Lung microvascular endothelial cell (primary cell): ENCODE results near the gene HTR3D. TPM values are rescaled to one million over a fixed set of nuclear protein-coding genes. Genes with fewer than 3 reads are reported as not detected.
A peak's percentile ranks its signal among the peaks of the same experiment; 100 is the strongest.
"Not testable (repeated sequence)": the region's sequence is repeated elsewhere in the genome, so short reads cannot be mapped to it uniquely, and the experiment has no call there.

ENCODE experiments used
- DNase-seq, 2 donors: peaks; one replicate each; pipeline versions ENCODE4 v3.0.0 to v3.0.0-alpha.2; 2010; ENCODE audit warnings: low read depth in 2 of 2
- total RNA-seq: library from RNA; depleted of rRNA; stranded (reverse); fragments of >200 nt; gene quantifications from 2 replicates; pipeline ENCODE4 v1.2.1, GENCODE V29; 2014

The HTR3D gene, protein sequence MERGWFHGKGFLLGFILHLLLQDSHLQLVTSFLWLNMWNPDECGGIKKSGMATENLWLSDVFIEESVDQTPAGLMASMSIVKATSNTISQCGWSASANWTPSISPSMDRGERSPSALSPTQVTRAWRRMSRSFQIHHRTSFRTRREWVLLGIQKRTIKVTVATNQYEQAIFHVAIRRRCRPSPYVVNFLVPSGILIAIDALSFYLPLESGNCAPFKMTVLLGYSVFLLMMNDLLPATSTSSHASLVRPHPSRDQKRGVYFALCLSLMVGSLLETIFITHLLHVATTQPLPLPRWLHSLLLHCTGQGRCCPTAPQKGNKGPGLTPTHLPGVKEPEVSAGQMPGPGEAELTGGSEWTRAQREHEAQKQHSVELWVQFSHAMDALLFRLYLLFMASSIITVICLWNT
- not detected in 2 replicates for total RNA-seq

DNA sequence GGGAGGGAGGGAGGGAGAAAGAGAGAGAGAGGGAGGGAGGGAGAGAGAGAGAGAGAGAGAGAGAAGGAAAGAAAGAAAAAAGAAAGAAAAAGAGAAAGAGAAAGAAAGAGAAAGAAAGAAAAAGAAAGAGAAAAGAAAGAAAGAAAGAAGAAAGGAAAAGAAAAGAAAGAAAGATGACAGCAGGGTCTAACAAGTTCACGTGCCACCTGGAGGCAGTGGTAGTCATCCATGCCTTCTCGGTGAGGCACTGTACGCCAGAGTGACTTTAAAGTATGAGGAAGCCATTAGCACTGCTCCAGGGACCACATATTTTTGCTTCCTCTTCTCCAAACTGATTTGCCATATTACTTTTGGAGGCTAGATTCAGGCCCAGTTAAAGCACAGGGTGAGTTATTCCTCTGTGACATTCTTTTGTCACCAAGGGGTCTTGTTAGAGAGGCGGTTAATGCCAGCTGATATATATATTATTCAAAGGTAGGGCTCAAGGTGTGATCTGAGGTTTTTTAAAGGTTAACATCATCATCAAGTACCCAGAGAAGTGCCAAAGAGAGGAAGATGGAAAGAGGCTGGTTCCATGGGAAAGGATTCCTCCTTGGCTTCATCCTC, at the start of gene HTR3D:
TSS of gene HTR3D (plus strand) at position 556 of the 606 bp plus-strand sequence. CDS start at position 556, 0 bp downstream.
- no peak for DNase-seq

DNA sequence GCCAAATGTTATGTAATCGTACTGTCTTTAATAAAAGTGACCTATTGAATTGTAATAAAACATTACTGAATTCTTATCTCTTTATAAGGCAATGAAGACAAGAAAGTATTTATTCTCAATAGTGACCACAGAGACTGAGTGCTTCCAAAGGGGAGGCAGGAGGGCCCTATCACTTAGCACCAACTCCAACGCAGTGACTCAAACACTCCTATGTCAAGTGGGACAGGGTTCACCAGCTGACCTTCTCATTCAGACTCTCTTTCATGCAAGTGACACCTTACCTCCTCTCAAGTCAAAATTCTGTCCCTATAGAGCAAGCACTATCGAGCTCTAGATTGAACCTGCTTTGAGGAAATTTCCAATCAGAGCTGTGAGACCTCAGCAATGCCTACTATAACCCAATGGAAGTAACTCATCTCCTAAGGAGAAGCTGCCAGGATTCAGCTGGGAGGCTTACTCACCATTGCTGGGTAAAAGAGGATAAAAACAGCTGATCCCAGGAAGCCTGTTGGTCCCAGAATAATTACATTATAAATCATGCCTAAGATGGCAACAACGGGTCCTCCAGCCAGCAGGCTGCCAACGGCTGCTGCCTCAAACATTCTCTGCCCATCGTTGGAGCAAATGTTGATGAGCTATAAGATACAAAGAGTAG, 49.4 kb upstream of the HTR3D start:
- no peak for DNase-seq

DNA sequence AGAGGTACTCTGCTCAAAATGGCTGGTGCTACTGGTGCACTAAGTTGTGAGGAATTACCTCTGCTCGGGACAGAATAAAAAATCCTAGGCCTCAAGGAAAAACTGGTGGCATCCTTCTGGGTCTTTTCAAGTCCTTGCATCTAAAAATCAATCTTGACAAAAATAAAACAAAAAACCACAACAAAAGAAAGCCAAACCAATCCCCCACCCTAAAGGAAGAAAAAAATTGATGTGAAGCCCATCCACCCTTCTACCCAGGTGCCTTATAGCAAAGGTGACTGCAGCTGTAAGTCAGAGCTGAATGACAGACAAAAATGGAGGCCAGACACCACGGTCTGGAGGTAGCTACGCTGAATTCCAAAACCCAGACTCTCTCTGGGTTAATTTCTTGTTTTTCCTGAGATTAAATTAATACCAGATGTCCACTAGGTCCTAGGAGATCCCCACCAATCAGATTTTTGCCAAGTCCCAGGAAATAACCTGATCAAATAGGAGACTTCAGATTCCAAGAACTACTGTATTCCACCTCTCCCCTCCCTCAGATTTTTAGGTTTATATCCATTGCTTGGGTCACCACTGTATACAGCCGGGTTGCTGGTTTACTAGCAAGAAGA, 47.3 kb upstream of the HTR3D start:
- no peak for DNase-seq

DNA sequence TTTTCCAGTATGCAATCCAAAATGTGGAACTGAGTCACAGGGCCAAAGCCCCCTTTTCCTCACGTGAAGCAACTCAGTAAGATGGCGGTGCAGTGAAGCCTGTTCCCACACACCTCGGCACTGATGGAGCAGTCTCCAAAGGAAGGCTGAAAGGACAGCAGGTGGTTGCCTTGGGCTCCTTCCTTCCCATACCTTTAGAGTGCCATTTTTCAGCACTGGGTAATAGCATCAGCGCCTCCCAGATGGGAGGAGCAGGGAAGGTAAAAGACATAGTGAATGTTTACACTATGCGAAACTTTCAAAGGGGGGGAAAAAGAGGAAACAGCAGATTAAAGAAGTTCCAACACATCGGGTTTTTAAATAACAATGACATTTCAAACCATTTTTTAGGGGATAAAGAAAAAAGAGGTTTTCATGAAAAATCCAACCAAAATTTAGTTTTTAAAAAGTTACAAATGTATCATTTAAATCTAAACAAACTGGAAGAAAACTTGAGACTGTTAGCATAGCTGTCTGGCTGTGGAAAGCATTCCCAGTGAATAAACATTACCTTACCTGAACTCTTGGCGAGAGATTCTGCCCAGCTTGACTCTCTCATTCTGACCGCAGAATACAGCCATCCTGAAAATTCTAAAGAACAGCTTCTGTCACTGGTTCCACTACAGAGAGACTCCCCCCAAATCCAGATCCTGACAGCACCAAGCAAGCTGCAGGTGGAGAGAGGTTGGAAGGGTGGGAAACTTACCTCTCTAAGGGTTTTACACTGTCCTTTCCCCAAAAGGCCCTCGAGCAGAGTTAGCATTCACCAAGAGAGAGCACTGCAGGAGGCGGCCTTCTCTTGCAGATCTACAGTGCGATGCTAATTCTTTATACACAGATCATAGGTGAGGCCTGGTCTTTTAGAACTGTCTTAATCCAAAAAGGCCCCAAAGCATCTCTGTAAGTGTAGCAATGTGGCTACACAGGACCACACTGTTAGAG, 46.5 kb upstream of the HTR3D start:
- no peak for DNase-seq

DNA sequence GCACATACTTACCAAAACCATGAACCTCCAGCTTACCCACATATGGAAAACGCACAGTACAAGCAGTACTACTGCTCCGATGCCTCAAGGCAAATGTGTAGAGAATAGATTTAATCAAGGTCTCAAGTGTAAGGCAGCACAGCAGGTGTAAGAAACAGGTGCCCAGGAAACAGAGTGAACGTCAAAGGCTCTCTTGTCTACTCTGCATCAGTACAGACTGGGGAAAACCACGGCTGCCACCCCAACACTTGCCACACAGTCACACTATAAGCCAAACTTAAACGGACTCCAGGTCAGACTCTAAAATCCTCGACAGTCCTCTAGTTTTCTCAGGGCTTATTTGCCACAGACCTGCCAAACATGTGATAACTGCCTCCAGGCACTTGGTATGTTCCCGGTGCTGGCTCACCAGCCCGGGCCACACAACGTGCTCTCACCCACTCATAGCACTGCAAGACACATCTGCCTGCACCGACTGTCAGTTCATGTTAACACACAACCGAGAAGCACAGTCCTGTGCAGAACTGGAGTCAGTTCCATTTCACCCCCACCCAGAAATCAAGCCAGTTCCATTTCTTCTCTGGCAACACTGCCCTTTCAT, 44.4 kb upstream of the HTR3D start:
- no peak for DNase-seq

DNA sequence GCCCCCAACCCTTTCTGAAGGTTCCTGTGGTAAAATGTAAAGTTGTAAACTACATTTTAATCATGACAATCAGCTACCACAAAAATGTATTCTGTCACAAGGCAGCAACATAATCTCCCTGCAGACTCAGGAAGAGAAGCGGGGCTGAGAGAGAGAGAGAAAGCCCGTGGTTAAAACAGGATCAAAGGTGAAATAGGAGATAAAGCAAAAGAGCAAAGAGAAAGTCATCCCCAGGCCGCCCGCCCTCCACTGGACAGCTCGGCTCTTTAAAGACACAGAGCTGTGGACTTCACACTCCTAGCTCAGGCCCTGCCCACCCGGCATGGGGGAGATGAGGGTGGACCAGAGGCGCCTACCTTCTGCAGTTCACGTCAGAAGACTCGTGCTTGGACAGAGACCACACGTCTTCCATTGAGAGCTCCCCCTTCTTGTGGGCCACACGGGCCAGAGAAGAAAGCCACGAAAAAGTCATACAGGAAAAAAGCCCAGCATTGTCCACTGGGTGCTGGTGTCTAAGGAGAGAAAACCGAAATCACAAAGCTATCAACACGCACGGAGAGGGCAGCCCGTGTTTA, 43.2 kb upstream of the HTR3D start:
- no peak for DNase-seq

DNA sequence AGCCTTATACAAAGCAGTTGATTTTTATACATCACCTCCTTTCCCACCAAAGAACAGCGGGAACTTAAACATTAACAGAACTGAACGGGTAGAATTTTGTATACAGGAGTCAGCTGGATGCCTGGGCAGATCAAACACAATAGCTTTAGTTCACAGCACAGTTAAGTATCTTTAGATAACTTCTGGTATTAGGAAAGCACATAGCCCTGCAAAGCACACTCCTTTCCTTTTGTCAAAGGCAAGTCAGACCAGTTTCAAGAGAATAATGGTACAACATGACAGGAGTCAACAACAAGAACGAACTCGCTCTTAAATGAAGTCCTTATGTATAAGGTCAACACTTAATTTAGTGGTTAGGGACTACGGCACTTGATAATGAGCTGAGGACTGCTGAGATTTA, 40.1 kb upstream of the HTR3D start:
- DNase-seq: no peak

DNA sequence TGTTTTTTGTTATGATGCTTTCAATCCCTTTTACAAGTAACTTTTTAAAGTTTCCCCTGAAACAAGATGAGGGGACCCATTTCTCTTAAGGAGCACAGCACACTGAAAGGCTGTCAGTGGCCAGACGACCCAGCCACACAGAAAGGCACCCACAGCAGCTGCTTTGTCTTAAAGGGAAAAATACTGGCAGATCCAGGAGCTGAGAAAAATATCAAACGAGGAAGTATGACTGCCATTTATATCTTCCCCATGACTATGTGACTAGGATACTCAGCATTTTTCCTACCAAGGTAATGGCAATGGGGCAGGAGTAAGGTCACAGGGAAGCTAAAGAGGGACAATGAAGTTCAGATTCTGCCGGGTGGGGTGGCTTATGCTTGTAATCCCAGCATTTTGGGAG, 29.8 kb upstream of the HTR3D start:
- DNase-seq: no peak

DNA sequence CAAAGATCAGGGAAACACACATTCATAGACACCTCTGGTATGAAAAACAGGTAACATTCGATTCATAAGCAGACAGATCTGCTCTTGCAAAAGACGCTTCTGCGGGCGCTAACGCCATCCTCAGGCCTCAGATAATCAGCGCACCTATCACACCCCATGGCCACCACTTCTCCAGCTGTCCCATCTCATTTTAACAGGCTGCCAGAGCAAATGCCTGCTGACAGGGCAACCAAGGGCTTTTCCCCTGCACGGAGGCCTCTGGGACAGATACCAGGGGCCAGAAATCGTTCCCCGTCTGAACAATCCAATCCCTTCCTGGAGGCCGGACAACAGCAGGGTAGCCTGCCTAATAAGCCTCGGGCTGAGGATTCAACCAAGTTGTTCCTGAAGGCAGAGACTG, 29.1 kb upstream of the HTR3D start:
- no peak for DNase-seq

DNA sequence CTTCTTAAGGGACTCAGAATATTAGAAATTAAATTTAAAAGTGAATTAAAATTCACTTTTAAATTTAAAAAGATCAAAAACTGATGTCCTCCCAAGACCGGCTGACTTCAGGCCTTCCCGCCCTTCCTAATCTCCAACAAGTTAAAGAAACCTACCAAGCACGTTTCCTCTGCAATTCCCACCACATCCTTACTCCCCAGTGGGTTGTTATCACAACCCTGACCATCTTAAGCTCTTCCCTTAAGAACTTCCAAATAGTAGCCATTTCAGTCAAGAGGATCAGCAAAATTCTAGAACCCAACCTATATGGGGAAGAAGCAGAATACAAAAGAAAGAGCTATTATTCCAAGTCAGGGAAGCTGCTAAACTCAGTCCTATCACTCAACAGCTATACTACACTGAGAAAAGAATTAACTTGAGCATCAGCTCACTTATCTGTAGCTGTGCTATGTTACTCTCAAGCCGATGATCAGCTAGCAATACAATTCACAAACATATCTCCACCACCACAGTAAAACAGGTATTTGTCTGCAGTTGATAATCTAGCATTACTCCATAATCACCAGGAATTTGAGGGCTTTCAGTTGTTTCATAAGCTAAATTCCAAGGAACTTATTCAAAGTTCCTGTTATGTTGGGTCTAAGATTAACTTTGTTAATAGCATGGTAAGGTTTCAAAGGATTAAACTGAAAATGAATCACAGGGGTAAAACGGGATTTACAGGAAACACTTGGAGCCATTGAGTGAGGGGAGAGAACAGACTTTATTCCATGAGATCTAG, 28.2 kb upstream of the HTR3D start:
- peak in 1 of 2 donors; percentile 56 for DNase-seq

DNA sequence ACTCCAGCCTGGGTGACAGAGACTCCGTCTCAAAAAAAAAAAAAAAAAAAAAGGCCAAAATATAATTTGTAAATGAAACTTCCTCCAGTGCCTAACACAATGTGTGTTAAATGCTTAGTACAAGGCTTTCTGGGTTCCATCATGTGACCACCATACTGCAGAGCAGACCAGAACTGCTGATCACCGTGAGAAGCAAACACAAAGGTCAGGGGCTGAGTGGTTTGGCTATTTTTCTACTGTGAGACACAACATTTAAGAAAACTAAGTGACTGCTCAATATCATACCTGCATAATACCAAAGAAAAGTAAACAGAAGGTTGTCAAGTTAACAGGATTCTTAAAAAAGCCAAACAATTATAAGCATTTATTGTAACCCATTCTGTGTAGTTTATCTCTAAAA, 27.1 kb upstream of the HTR3D start:
- no peak for DNase-seq

DNA sequence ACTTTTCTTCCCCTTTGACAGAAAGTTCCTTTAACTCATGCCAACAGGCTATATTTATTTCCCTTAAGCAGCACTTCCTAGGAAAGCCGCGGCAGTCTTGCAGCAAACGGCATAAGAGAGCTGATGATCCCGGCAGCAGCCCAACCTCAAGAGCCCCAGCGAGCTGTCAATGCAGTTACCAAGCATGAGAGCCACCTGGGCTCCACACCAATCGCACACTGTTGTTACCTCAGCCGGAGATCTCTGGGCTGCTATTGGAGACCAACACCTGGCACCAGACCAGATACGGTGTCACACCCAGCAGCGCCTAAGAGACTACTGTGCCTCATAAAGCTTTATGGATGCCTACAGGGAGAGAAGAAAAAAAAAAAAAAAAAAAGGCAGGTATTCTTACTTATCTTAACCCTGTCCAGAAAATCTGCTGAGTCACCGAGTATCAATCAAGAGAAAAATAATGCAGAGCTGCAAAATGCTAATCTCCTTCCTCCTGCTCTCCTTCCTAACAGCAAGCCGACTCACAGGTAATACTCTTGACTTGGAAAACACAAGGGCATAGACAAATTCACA, 25.5 kb upstream of the HTR3D start:
- peak; percentile 69 to 73 for DNase-seq

DNA sequence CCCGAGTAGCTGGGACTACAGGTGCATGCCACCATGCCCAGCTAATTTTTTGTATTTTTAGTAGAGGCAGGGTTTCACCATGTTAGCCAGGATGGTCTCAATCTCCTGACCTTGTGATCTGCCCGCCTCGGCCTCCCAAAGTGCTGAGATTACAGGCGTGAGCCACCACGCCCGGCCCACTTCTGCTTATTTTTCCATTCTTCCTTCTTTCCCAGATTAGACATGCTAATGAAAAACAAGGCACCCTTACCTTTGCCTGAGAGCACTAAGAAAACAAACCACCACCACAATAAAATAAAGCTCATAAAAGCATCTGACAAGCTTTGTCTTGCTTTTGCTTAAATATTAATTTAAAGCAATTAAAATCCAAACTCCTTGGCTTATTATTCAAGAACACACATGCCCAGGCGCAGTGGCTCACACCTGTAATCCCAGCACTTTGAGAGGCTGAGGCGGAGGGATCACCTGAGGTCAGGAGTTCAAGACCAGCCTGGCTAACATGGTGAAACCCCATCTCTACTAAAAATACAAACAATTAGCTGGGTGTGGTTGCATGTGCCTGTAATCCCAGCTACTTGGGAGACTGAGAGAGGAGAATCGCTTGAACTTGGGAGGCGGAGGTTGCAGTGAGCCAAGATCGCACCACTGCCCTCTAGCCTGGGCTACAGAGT, 24.3 kb upstream of the HTR3D start:
- DNase-seq: not testable (repeated sequence)

DNA sequence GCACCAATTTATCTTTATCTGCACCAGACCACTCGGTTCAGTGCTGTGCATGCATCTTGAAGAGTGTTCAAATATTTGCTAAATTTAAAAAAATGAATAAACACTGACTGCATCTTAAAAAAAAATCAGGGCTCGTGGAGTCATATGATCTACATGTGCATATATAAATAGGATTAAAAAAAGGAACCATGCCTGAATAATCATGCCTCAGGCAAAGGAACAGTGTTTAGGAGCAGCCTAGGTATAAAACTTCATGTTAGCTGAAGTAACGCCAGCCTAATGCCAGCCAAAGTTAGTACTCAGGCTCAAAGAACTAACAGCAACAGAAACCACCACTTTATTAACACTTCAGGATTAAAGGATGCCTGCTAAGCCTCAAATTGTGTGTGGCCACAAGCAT, 23.4 kb upstream of the HTR3D start:
- no peak for DNase-seq

DNA sequence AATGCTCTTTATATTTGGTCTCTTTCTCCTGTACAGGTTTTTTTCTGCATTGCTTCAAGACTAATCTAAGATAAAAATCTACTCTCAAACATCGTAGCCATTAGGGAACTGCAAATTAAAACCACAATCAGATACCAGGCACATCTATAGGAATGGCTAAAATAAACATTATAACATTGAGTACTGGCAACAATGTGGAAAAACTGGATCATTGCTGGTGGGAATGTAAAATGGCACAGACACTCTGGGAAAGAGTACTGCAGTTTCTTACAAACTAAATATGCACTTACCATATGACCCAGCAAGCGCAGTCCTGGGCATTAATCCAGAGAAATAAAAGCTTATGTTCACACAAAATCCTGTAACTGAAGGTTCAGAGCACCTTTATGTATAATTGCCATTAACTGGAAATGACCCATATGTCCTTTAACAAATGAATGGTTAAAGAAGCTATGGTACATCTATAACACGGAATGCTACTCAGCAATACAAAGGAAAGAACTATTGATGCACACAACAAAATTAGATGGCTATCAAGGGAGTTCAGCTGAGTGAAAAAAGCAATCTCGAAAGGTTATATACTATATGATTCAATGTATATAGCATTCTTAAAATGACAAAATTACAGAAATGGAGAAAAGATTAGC, 20.2 kb upstream of the HTR3D start:
- no peak for DNase-seq

DNA sequence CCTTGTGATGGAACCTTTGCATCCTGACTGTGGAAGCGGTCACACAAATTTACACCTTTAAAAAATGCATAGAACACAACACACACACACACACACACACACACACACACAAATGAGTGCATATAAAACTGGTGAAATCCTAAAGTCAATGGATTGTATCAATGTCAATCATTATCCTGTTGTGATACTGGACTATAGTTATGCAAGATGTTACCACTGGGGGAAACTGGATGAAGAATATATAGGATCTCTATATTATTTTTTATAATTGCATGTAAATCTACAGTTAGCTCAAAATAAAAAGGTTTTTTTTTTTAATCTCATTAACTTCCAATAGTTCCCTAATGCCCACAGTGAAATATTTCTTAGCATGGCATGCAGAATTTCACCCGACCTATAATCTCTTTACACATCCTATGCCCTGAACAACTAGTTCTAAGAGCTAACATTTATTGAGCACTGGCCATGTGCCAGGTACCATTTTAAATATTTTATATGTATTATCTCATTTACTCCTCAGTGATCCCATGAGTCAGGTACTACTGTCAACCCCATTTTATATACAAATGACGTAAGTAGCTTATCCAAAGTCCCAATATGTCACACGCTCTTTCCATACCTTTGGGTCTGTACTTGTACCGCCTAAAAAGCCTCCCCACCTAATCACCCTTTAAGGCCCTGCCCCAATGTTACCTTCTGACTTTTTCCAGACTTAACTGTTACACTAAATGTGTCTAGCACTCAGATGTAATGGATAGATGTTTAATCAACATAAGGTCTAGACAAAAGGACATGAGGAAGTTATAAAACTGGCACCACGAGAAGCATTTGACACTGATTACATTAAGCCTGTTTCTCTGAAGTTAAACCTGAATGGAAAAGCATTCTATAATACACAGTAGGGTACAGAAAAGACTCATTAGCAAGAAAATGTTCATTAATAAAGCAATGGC, 19.3 kb upstream of the HTR3D start:
- DNase-seq: no peak
